Heart left ventricle (tissue), 16 donors: ENCODE measurements around the gene NSDHL. TPM values are rescaled to one million over a fixed set of nuclear protein-coding genes. Genes with fewer than 3 reads are reported as not detected.

Source experiments
- ATAC-seq, 4 donors: fragments of 200-7000 bp; cut with Tn5 transposase; one replicate each; pipeline ENCODE4 v1.9.1; 2020 to 2022; ENCODE audit warnings: moderate library complexity in 4 of 4, mild to moderate bottlenecking in 3 of 4, moderate number of reproducible peaks in 1 of 4
- DNase-seq, 5 donors: peaks; one replicate each; pipeline ENCODE4 v3.0.0-alpha.2; 2020
- H3K27ac ChIP-seq, 12 donors: fragments of 200-600 bp; sonication (generic) in 4 of 12; one replicate each; pipeline versions ENCODE4 v1.5.0 to v1.8.0; 2016 to 2022; ENCODE audit warnings: mild to moderate bottlenecking in 2 of 12
- H3K27me3 ChIP-seq, 9 donors: fragments of 200-600 bp; sonication (generic) in 2 of 9; one replicate each; pipeline versions ENCODE4 v1.5.1 to v1.8.0; 2016 to 2022; ENCODE audit warnings: mild to moderate bottlenecking in 3 of 9
- H3K36me3 ChIP-seq, 9 donors: fragments of 200-600 bp; sonication (generic) in 2 of 9; one replicate each; pipeline versions ENCODE4 v1.5.0 to v1.8.0; 2018 to 2022; ENCODE audit warnings: mild to moderate bottlenecking in 2 of 9
- H3K4me1 ChIP-seq, 12 donors: fragments of 200-600 bp; sonication (generic) in 4 of 12; one replicate each; pipeline versions ENCODE4 v1.5.0 to v1.8.0; 2016 to 2022; ENCODE audit warnings: mild to moderate bottlenecking in 3 of 12
- H3K4me3 ChIP-seq, 12 donors: fragments of 200-600 bp; sonication (generic) in 4 of 12; one replicate each; pipeline versions ENCODE4 v1.5.0 to v1.8.0; 2017 to 2022; ENCODE audit warnings: mild to moderate bottlenecking in 9 of 12, moderate library complexity in 4 of 12
- H3K9me3 ChIP-seq, 12 donors: fragments of 200-600 bp; sonication (generic) in 4 of 12; one replicate each; pipeline versions ENCODE4 v1.5.0 to v1.8.0; 2016 to 2022; ENCODE audit warnings: mild to moderate bottlenecking in 1 of 12
- CTCF ChIP-seq, 12 donors: fragments of 200-600 bp; sonication (generic) in 4 of 12; IDR thresholded peaks; one replicate each; pipeline versions ENCODE4 v1.5.0 to v1.8.0; 2018 to 2022; ENCODE audit warnings: antibody characterized with exemption in 12 of 12, mild to moderate bottlenecking in 5 of 12
- POLR2A ChIP-seq, 2 donors: fragments of 450-650 bp; IDR thresholded peaks; one replicate each; pipeline ENCODE4 v1.6.1; 2017; ENCODE audit warnings: antibody characterized with exemption in 2 of 2, mild to moderate bottlenecking in 2 of 2, moderate library complexity in 2 of 2
- WGBS, 4 donors: extraction: QIAGEN DNeasy Blood & Tissue Kit in 2 of 4; methylation state at CpG; one replicate each; pipeline versions ENCODE4 v1.1.5 to v1.1.7; 2013 to 2018; 5-methylcytosine and 5-hydroxymethylcytosine counted together
- intact Hi-C, 10 donors: fragments of 100-400 bp; cut with DNase I; formaldehyde crosslinking; loops; one replicate each; pipeline versions ENCODE4 v1.11.1 to v1.14.2; 2022
- polyA plus RNA-seq, 2 donors: library from polyadenylated mRNA; stranded (reverse); fragments of 200-250 nt; gene quantifications; one replicate each; pipeline ENCODE4 v1.2.3, GENCODE V29; 2013
- total RNA-seq, 9 donors: library from RNA; depleted of rRNA in 2 of 9; stranded (reverse); fragments of >200 nt in 2 of 9; fragmentation: NEBNext Ultra II Directional in 3 of 9; extraction: Animal tissue kit (Norgen Biotek cat#: 25700) in 3 of 9; gene quantifications; one replicate each; pipeline versions ENCODE4 v1.1.0 to v1.2.4, GENCODE V29; 2016 to 2023
- donor health status: ischemic (EF 13 %, LVEDD 7.1; RV severe dilation, severe dysfunction).
- donor health status: healthy with polysubstance abuse.
- donor health status: DM: no; HTN: yes; CAD: no.
- donor health status: DM: no; HTN: no; CAD: no.
- donor health status: ischemic (EF 25% LVEDD 6.9; RV normal size, moderate dysfunction).
- donor health status: ischemic (EF 25% LVEDD 5.7; RV mildly dilated, moderate dysfunction).
- donor health status: healthy.
- donor health status: DM: yes; HTN: yes; CAD: no.
- donor health status: ischemic (EF 35%, LVEDD 5.7; RV mildly dilated, moderate dysfunction).
- donor health status: nonischemic (EF 11% LVEDD 7.7; RV severe dilation, severe dysfunction).
- donor health status: DM: yes; HTN: yes; CAD: no.
- donor health status: PGD.
- donor health status: ischemic (EF 29% LVEDD 5.4; RV normal size, mild dysfunction).
- donor health status: nonischemic (EF 23%, LVEDD 6.1; RV moderate dilation, normal function).

NSDHL gene
- total and polyA plus RNA-seq, 11 donors = 10.8 to 44.6 (median 18.0) TPM

GRCh38 chrX:152899111-152899873, 68.4 kb downstream of the NSDHL start:
- no peak overlapping the region for H3K27ac ChIP-seq
- intact Hi-C loops = no loop called here
- no peak for TF ChIP-seq CTCF (IDR thresholded peaks at IDR 0.05)
- TF ChIP-seq POLR2A (IDR thresholded peaks at IDR 0.05) = no peak

DNA sequence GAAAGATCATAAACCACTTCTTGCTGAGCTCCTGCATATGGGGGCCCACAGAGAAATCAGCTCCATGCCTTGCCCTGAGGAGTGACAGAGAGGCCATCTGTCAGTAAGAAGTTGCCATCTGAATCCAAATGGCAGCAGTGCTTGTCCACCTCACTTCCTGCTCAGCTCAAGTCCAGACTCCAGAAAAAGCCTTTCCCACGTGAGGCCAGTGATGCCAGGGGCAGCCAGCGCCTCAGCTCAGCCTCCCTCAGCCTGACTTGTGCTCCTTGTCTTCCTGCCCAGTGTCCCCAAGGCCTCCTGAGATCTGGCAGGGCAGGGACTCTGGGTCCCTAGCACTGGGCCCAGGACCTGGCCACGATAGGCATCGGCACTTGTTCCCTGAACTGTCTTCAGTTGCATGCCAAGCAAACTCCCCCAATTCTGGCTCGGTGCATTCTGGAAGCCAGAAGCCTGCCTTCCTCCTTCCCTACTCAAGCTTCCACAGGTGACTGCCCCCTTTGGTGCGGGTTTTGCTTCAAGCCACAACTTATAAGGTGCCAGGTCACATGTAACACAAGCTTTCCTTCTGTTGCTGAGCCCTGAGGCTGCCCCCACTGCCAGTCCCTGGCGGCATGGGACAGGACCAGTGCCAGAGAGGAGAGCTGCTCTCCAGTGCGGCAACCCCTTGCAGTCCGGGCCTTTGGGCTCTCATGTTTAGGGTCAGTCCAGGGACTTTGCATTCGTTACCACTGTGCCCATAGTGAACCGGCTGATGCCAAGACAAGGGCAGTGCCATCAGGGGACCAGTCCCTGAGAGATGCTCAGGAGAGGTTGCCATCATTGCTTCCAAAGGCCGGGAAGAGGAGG, 69.2 kb downstream of the NSDHL start:
- intact Hi-C loops = no loop called here
- Histone ChIP-seq H3K27ac (no peak overlapping the region), H3K27me3 (peaks cover 0 to 37% (median 0%) of the 10 kb centered on the region in 9 donors), H3K36me3 (no peaks in the 10 kb centered on the region), H3K4me1 (peaks cover 0 to 4% (median 0%) of the 10 kb centered on the region in 12 donors), H3K4me3 (no peak overlapping the region), H3K9me3 (no peaks in the 10 kb centered on the region)
- no peak for TF ChIP-seq POLR2A (IDR thresholded peaks at IDR 0.05)
- no peak for TF ChIP-seq CTCF (IDR thresholded peaks at IDR 0.05)
- no peak for ATAC-seq
- WGBS, 4 donors = 75 to 94% (median 86%) methylated on average over 10 to 12 of the region's 12 CpGs
- DNase-seq = no peak

More at GRCh38 chrX:152899111-152899873, 68.4 kb downstream of the NSDHL start:
- no peaks in the 10 kb centered on the region for H3K9me3 ChIP-seq
- 80 to 96% (median 94%) methylated on average over 11 to 16 of the region's 16 CpGs for WGBS, 4 donors
- no peaks in the 10 kb centered on the region for H3K36me3 ChIP-seq
- H3K4me1 ChIP-seq = peaks cover 0 to 4% (median 0%) of the 10 kb centered on the region in 12 donors
- ATAC-seq (no peak), DNase-seq (no peak)
- H3K4me3 ChIP-seq = no peak overlapping the region
- peaks cover 0 to 37% (median 0%) of the 10 kb centered on the region in 9 donors for H3K27me3 ChIP-seq

GRCh38 chrX:152900937-152901445, 70.1 kb downstream of the NSDHL start:
- Histone ChIP-seq H3K27me3 (peaks cover 0 to 35% (median 0%) of the 10 kb centered on the region in 9 donors), H3K4me1 (peaks cover 0 to 4% (median 0%) of the 10 kb centered on the region in 12 donors), H3K9me3 (no peaks in the 10 kb centered on the region), H3K4me3 (no peak overlapping the region), H3K36me3 (no peaks in the 10 kb centered on the region), H3K27ac (no peak overlapping the region)
- ATAC-seq (no peak), DNase-seq (no peak)
- TF ChIP-seq POLR2A (IDR thresholded peaks at IDR 0.05) (no peak), CTCF (IDR thresholded peaks at IDR 0.05) (no peak)
- 86 to 99% (median 94%) methylated on average over 8 of the region's 8 CpGs for WGBS, 4 donors
- intact Hi-C loops = no loop called here
